A673 (cell line): Measurements from ENCODE around the gene CLNK. TPM values are rescaled to one million over a fixed set of nuclear protein-coding genes. Genes with fewer than 3 reads are reported as not detected.

Experiments used
- BruUV-seq: library from RNA; stranded (reverse); fragments of 400-500 nt; replicated peaks from 2 replicates; lab custom pipeline; 2021; lab: Mats Ljungman, UMichigan
- CTCF ChIA-PET: fragments of 300-600 bp; sonication (Branson Sonifier 250); formaldehyde crosslinking; loops from one replicate; lab custom pipeline; 2022; ENCODE audit warnings: antibody characterized with exemption; lab: Charles Lee
- POLR2A ChIA-PET: fragments of 300-600 bp; sonication (Branson Sonifier 250); formaldehyde crosslinking; loops from one replicate; lab custom pipeline; 2022; ENCODE audit warnings: antibody characterized with exemption; ENCODE audit not compliant: low non-redundant PET; lab: Charles Lee
- DNase-seq: peaks from one replicate; pipeline ENCODE4 v3.0.0-alpha.2; 2015; ENCODE audit warnings: low spot score
- H3K27ac ChIP-seq: fragments of 200-600 bp; sonication (generic); 2 replicates; pipeline ENCODE4 v1.5.1; 2016; ENCODE audit warnings: mixed run types, low read depth, mild to moderate bottlenecking, mixed read lengths, antibody characterized with exemption, low read length; ENCODE audit not compliant: poor library complexity, severe bottlenecking
- H3K27me3 ChIP-seq: fragments of 200-600 bp; sonication (generic); replicated peaks from 2 replicates; pipeline ENCODE4 v1.6.1; 2017; ENCODE audit warnings: mixed run types, low read depth, mild to moderate bottlenecking, mixed read lengths, antibody characterized with exemption, low read length; ENCODE audit not compliant: insufficient read depth, poor library complexity
- H3K36me3 ChIP-seq: fragments of 200-600 bp; sonication (generic); 2 replicates; pipeline ENCODE4 v1.6.1; 2016; ENCODE audit warnings: mixed run types, mild to moderate bottlenecking, mixed read lengths, antibody characterized with exemption, low read length; ENCODE audit not compliant: insufficient read depth, poor library complexity, severe bottlenecking
- H3K4me1 ChIP-seq: fragments of 200-600 bp; sonication (generic); 2 replicates; pipeline ENCODE4 v1.6.1; 2017; ENCODE audit warnings: mixed run types, mild to moderate bottlenecking, mixed read lengths, antibody characterized with exemption, low read length; ENCODE audit not compliant: insufficient read depth, poor library complexity, severe bottlenecking
- H3K4me3 ChIP-seq: fragments of 200-600 bp; sonication (generic); 2 replicates; pipeline ENCODE4 v1.5.1; 2016; ENCODE audit warnings: low read depth, mixed run types, mild to moderate bottlenecking, mixed read lengths, low read length; ENCODE audit not compliant: poor library complexity, severe bottlenecking
- H3K9me3 ChIP-seq: fragments of 200-600 bp; sonication (generic); 2 replicates; pipeline ENCODE4 v1.6.1; 2016; ENCODE audit warnings: mixed run types, low read depth, mild to moderate bottlenecking, mixed read lengths, antibody characterized with exemption, low read length; ENCODE audit not compliant: poor library complexity, severe bottlenecking
- EZH2 ChIP-seq: fragments of 200-600 bp; sonication (generic); IDR thresholded peaks from 2 replicates; pipeline ENCODE4 v1.6.1; 2017; ENCODE audit warnings: borderline replicate concordance, low read depth, mild to moderate bottlenecking, mixed read lengths, antibody characterized with exemption, low read length; ENCODE audit not compliant: poor library complexity, severe bottlenecking
- intact Hi-C: fragments of 100-400 bp; cut with micrococcal nuclease; formaldehyde crosslinking; loops from one replicate; pipeline ENCODE4 v1.10.0; 2022; ENCODE audit not compliant: unreplicated experiment
- total RNA-seq: library from RNA; stranded (reverse); gene quantifications from 2 replicates; pipeline ENCODE4 v1.2.3, GENCODE V29; 2021
- TF ChIP-seq, protein P1 (sequence below): fragments of 300-800, 200-600 bp; sonication (generic); conservative IDR thresholded peaks from 2 replicates; pipeline ENCODE4 v1.5.1; 2017; ENCODE audit warnings: low read depth, mild to moderate bottlenecking, antibody characterized with exemption, low read length, moderate library complexity, mixed read lengths

Gene CLNK
- total RNA-seq, 1 experiment from 2014 or later, result not detected

GRCh38 chr4:10457255-10457801, 227.2 kb downstream of the CLNK start, which contains the start of gene ZNF518B:
Gene ZNF518B (minus strand): TSS chr4:10457426. CDS start chr4:10446328, 11,098 bp downstream.
- CTCF ChIA-PET, result no interaction called here
- Histone ChIP-seq H3K27ac (no peak within 1 kb of the TSS), H3K27me3 (no peaks in the 10 kb centered on the region), H3K4me1 (no peaks in the 10 kb centered on the region), H3K36me3 (no peaks in the 10 kb centered on the region), H3K4me3 (no peak within 1 kb of the TSS), H3K9me3 (peaks cover 8% of the 10 kb centered on the region)
- POLR2A ChIA-PET, result no interaction called here
- TF ChIP-seq, protein P1, sequence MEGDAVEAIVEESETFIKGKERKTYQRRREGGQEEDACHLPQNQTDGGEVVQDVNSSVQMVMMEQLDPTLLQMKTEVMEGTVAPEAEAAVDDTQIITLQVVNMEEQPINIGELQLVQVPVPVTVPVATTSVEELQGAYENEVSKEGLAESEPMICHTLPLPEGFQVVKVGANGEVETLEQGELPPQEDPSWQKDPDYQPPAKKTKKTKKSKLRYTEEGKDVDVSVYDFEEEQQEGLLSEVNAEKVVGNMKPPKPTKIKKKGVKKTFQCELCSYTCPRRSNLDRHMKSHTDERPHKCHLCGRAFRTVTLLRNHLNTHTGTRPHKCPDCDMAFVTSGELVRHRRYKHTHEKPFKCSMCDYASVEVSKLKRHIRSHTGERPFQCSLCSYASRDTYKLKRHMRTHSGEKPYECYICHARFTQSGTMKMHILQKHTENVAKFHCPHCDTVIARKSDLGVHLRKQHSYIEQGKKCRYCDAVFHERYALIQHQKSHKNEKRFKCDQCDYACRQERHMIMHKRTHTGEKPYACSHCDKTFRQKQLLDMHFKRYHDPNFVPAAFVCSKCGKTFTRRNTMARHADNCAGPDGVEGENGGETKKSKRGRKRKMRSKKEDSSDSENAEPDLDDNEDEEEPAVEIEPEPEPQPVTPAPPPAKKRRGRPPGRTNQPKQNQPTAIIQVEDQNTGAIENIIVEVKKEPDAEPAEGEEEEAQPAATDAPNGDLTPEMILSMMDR, result no peak
- TF ChIP-seq EZH2, result no peak
- DNase-seq, result no peak
- intact Hi-C loops, result no loop called here
- no TSS peak for BruUV-seq

GRCh38 chr4:10456595-10457254, 227.8 kb downstream of the CLNK start:
- no peaks in the 10 kb centered on the region for H3K27me3 ChIP-seq
- intact Hi-C loops, result no loop called here
- H3K27ac ChIP-seq, result no peak overlapping the region
- H3K4me3 ChIP-seq, result no peak overlapping the region
- H3K4me1 ChIP-seq, result no peaks in the 10 kb centered on the region
- POLR2A ChIA-PET, result no interaction called here
- no TSS peak for BruUV-seq
- no peak for TF ChIP-seq EZH2
- TF ChIP-seq, protein P1, result no peak
- CTCF ChIA-PET, result no interaction called here
- no peak for DNase-seq
- H3K9me3 ChIP-seq, result peaks cover 8% of the 10 kb centered on the region
- no peaks in the 10 kb centered on the region for H3K36me3 ChIP-seq

- DNase-seq, result no peak
- Histone ChIP-seq H3K27me3 (no peaks in the 10 kb centered on the region), H3K27ac (no peak overlapping the region), H3K4me1 (no peaks in the 10 kb centered on the region), H3K4me3 (no peak overlapping the region), H3K36me3 (no peaks in the 10 kb centered on the region), H3K9me3 (peaks cover 4% of the 10 kb centered on the region)
- ChIA-PET CTCF (no interaction called here), POLR2A (no interaction called here)
- TF ChIP-seq, protein P1, result no peak
- no peak for TF ChIP-seq EZH2
- intact Hi-C loops, result no loop called here
- no TSS peak for BruUV-seq
Observed at GRCh38 chr4:10456260-10456594, 228.3 kb downstream of the CLNK start.
